C4-2B (cell line): ENCODE results near the gene FANCE.

Experiments used
- ZFX ChIP-seq: fragments of 450-650 bp; IDR thresholded peaks from 2 replicates; pipeline ENCODE4 v1.6.1; 2017
- TF ChIP-seq, protein P1 (sequence below): fragments of 450-650 bp; conservative IDR thresholded peaks from 2 replicates; pipeline ENCODE4 v1.5.1; 2017; ENCODE audit warnings: mild to moderate bottlenecking

GRCh38 chr6:35495258-35496035, 43.3 kb downstream of the FANCE start:
- TF ChIP-seq, protein P1, sequence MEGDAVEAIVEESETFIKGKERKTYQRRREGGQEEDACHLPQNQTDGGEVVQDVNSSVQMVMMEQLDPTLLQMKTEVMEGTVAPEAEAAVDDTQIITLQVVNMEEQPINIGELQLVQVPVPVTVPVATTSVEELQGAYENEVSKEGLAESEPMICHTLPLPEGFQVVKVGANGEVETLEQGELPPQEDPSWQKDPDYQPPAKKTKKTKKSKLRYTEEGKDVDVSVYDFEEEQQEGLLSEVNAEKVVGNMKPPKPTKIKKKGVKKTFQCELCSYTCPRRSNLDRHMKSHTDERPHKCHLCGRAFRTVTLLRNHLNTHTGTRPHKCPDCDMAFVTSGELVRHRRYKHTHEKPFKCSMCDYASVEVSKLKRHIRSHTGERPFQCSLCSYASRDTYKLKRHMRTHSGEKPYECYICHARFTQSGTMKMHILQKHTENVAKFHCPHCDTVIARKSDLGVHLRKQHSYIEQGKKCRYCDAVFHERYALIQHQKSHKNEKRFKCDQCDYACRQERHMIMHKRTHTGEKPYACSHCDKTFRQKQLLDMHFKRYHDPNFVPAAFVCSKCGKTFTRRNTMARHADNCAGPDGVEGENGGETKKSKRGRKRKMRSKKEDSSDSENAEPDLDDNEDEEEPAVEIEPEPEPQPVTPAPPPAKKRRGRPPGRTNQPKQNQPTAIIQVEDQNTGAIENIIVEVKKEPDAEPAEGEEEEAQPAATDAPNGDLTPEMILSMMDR = no peak
- no peak for TF ChIP-seq ZFX
